NCI-H2081 treated with DMSO at 0.1 percent for 48 hours (cell line): ENCODE results near the gene CAVIN2.

ENCODE experiments used
- DNase-seq: peaks from one replicate; lab custom pipeline; 2025; lab: John Stamatoyannopoulos, UW

Gene CAVIN2

GRCh38 chr2:191839918-191840804 lies 6.7 kb downstream of the CAVIN2 start:
- DNase-seq: no peak

DNA sequence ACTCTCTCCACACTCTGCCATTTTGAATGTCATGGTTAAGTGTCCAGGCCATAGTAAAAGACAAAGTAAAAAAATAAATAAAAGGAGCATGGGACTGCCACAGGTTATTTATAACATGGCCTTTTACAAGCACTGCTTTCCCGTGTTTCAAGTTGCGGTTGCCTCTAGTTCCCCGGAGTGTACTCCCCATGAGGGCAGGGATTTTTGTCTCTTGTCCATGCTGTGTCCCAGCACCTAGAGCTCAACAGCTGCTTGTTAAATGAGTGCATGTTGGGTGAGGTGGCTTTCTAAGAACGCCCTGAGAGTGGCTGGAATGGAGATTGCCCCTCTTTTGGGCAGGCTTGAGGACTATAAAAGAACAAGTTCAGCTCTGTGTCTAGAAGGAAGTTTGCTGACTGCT lies 8.4 kb downstream of the CAVIN2 start:
- no peak for DNase-seq

GRCh38 chr2:191836853-191837769 lies 9.8 kb downstream of the CAVIN2 start:
- no peak for DNase-seq

DNA sequence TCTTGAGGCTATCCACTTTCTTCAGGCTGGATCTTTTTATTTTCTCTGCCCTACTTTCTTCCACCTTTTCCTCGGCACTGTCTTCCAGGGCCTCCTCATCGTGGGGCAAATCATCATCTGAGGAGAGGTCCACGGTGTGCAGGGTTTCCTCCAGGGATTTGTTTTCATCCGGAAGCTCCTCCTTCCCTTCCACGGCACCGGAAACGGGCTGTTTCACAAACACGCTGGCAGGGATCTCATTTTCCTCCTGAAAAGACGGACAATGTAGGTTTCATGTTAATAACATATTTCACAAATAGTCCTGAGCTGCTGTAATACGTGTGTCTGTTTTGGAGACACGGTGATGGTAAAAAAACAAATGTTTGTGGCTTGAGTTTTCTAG lies 10.4 kb downstream of the CAVIN2 start:
- no peak for DNase-seq

DNA sequence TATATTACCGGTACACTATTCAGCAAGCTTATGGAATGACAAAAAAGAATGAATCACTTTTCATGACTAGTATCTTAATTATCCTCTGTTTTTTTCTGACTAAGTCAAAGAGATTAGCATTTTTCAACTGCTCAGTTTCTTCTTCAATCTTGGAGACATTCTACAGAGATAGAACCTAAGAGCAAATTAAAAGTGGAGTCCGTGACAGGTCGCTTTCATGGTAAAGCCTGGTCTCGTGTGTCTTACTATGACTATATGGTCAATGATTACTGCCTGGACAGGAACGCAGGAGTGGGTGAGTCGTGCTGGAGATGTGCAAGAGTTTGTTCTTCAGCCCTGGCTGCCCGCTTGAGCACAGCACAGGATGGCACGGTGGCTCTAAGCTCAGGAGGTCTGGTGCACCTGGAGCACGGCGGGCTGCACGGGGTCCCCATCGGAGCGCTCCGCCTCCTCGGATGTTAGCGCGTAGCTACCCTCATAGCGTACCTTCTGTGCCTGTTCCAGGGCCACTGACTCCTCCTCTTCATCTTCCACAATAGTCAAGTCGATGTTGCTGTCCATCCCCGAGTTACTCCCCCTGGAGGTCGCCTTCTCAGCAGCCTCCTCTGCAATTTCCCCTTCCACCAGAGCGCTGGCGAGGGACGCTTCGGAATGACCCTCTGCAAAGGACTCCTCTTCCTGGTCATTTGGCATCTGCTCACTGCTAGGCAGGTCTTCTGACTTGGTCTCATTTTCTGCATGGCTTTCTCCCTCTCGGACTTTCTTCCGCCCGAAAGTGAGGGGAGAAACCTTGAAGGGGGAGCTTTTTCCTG lies 11.1 kb downstream of the CAVIN2 start:
- no peak for DNase-seq

DNA sequence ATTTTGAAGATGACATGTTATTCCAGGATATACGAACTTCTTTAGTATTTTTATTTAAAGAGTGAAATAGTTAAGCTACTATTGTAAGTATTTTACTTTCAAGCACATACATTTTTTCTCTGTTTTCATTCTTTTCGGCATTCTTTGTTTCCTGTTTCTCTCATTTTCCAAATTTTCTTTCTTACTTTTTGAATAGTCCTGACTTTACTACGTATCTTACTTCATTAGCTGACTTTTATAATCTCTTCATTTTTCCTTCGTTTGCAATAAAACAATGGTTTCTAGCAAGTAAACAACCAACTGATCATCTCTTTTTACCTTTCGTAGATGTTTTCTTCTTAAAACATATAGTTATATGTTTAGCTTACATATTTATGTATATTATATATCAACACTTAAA lies 11.8 kb downstream of the CAVIN2 start:
- DNase-seq: no peak

- no peak for DNase-seq
Measured at GRCh38 chr2:191833356-191833755, 13.5 kb downstream of the CAVIN2 start.

GRCh38 chr2:191832668-191833067 lies 14.2 kb downstream of the CAVIN2 start:
- no peak for DNase-seq

DNA sequence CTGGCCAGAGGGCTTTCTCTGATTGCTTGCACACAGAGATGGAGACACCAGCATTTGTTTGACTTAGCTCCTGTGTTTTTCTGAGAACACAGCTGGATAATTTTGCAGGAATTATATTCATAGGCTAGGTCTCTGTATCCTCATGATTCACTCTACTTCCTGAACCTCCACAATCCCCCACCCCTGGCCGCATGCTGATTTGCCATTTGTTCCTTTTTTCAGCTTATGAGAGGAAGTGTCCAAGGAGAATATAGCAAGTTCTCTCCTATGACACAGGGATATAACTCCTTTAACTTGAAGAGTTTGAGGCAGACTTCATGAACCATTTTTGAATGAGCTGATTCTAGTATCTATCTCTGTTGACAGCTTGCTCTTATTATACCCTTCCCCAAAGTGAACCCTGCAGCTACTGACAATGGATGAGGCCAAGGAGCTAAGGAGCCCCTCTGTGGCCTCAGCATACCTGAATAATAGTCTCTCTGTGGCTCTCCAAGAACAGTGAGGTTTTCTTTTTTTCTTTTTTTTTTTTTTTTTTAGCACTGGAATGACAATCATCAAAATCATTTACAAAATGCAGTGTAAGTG lies 15.4 kb downstream of the CAVIN2 start:
- no peak for DNase-seq

- no peak for DNase-seq
Measured at GRCh38 chr2:191824398-191824797, 22.5 kb downstream of the CAVIN2 start.

- DNase-seq: no peak
Measured at GRCh38 chr2:191821078-191821477, 25.8 kb downstream of the CAVIN2 start.

- no peak for DNase-seq
Measured at GRCh38 chr2:191818725-191819350, 28.1 kb downstream of the CAVIN2 start.

DNA sequence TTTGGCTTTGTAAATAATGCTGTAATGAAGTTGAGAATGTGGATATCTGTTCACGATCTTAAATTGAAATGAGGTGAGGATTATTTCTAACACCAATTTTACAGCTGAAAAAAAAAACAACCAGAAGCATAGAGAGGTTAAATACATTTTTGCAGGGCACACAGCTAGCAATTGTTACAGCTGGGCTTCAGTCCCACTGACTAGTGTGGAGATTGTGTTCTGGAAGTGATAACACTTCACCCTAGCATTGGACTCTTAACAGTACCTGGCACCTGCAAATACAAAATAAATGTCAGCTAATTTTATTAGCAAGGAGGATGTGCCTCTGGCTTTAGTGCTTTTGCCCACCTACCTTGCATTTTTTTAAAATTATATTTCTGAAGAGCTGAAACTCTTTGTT lies 28.8 kb downstream of the CAVIN2 start:
- no peak for DNase-seq

GRCh38 chr2:191815010-191815409 lies 31.9 kb downstream of the CAVIN2 start:
- no peak for DNase-seq

DNA sequence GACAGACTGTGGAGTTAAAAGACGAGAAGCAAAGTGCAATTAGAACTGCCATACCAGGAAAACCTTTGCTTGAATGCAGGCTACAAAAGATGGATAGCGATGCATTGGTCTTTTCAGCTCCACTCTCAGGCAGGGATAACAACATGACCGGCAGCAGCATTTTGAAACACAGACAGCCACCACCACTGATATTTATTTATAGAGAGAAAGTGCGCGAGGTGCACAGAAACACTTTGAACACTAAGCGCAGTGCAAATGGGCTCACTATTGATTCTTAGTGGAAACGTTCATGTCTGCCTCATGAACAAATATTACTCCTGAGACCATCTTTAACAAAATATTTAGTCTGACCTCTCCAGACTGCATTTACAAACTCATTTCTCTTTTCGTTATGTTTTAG lies 32.9 kb downstream of the CAVIN2 start:
- no peak for DNase-seq

DNA sequence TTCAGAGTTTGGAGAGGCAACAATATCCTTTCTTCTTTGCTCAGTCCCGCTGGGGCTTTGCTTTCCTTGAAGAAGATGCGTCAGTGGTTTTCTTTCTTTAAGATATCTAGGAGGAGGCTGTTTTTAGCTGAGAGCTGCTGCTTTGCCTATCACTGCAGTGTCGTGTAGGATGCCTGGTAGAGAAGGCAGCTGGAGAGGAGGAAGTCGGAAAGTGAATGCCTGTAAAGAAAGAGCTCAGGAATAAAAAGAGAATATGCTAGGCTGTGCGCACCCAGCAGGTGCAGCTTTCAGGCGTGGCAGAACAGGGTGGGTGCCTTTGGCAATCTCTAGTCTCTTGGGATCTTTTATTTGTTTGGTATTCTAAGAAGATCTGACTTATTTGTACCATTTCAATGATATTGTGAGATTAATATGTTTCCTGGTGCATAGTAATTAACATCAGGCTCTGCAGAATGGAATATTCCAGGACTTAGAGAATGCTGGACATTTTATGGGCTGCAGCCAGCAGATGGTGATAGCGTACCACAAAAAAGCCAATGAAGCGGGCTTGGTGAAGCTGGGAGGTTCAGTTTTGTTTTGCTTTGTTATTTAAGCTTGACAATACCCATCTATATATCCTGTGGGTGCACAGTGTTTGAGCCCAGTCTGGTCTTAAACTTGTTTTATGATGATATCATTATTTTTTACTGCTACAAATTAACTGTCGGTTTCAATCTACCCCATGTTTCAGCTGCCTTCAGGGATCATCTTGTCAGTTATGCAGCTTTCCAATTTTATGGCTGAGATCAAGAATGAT lies 34.9 kb downstream of the CAVIN2 start:
- DNase-seq: peak; percentile 38

- DNase-seq: no peak
Measured at GRCh38 chr2:191806396-191806795, 40.5 kb downstream of the CAVIN2 start.

DNA sequence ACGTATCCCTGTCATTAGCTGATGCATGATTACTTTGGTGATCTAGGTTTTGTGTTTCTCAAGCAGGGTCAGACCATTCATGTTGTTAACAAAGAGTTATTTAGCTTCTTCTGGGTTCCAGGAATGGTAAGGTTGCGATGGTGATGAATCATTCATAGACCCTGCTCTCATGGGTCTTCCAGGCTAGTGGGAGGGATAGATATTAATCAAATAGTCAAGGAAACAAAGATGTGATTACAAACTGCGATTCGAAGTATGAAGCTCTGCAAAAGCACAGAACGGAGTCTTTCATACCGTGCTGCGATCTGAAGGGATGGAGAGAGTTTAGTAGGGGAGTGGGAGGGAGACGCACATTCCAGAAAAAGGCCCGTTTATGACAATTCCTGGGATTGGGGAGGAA lies 42.1 kb downstream of the CAVIN2 start:
- DNase-seq: no peak

- no peak for DNase-seq
Measured at GRCh38 chr2:191803007-191803406, 43.9 kb downstream of the CAVIN2 start.

DNA sequence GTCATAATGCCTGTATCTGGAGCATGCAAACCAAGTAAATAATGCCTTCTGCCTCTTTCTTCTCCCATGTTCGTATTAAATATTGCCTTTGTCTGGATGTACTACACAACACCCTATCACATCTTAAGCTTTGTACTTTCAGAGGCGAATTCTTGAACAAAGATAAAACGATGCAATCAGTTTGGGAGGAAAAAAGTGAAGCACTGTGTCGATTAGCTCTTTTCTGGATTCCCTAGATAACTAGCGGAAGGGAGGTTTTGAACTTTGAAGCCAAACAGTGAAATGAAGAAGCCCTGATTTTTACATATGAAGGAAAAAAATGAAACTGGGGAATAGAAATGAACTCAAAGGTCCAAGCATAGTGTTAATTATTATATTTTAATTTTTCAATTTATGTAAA lies 44.7 kb downstream of the CAVIN2 start:
- DNase-seq: no peak

DNA sequence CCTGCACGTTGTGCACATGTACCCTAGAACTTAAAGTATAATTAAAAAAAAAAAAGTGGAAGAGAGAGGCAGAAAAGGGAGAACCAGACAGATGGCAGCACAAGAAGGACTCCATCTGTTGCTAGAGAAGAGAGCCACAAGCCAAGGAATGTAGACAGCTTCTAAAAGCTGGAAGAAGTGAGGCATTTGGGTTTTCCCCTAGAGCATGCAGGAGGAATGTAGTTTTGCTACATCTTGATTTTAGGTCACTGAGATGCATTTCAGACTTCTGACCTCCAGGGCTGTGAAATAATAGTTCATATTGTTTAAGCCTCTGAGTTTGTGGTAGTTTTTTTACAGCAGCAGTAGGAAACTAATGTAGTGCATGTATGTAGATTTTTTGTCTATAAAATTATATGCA lies 46.0 kb downstream of the CAVIN2 start:
- no peak for DNase-seq
